ENCODE measurements around the gene COPB2. TPM values are rescaled to one million over a fixed set of nuclear protein-coding genes. Genes with fewer than 3 reads are reported as not detected.

COPB2 gene
- total and polyA plus RNA-seq, 10 of the 15 experiments (the other 5 are each of a cell fraction or from before 2014, with no cell fraction given) = 51.3 to 143 (median 116) TPM

- TF ChIP-seq IRF5 (IDR thresholded peaks at IDR 0.05; ENCODE audit: borderline replicate concordance) (no peak), CHD4 (IDR thresholded peaks at IDR 0.05) (no peak), SMARCA5 (IDR thresholded peaks at IDR 0.05) (no peak), ZNF24 (IDR thresholded peaks at IDR 0.05) (no peak), ZBTB11 (CRISPR knock-in tag; IDR thresholded peaks at IDR 0.05) (no peak), CTCF (IDR thresholded peaks at IDR 0.05 in 2 of 3, conservative IDR thresholded peaks at IDR 0.05 in 1 of 3; ENCODE audit: control insufficient read depth in 2 of 3, extremely low read depth in 1 of 3, insufficient read depth in 1 of 3, low read depth in 3 of 3, low read length in 3 of 3) (no peak)
Measured at GRCh38 chr3:139377378-139377777, 12.1 kb downstream of the COPB2 start (continued).
